WTC11 (cell line): ENCODE measurements around the gene ROBO1.

Experiments used
- AFF4 ChIP-seq: sonication (generic); formaldehyde crosslinking; IDR thresholded peaks from 2 replicates; pipeline ENCODE4 v1.8.1; 2023; ENCODE audit warnings: mild to moderate bottlenecking, missing genetic modification reagents, borderline replicate concordance
- ARID4B ChIP-seq: sonication (generic); formaldehyde crosslinking; IDR thresholded peaks from 2 replicates; pipeline ENCODE4 v1.8.0; 2023; ENCODE audit warnings: missing genetic modification reagents, mild to moderate bottlenecking, borderline replicate concordance
- ATF6 ChIP-seq: sonication (generic); formaldehyde crosslinking; IDR thresholded peaks from 2 replicates; pipeline ENCODE4 v1.8.1; 2023; ENCODE audit warnings: mild to moderate bottlenecking, missing genetic modification reagents
- CREB1 ChIP-seq: sonication (generic); formaldehyde crosslinking; IDR thresholded peaks from 2 replicates; pipeline ENCODE4 v1.8.0; 2023; ENCODE audit warnings: mild to moderate bottlenecking, missing genetic modification reagents
- CTCF ChIP-seq: fragments of 200-600 bp; IDR thresholded peaks from 2 replicates; pipeline ENCODE4 v1.8.0; 2022; ENCODE audit warnings: antibody characterized with exemption
- E2F5 ChIP-seq: sonication (generic); formaldehyde crosslinking; IDR thresholded peaks from 2 replicates; pipeline ENCODE4 v1.8.1; 2022; ENCODE audit warnings: mild to moderate bottlenecking, moderate library complexity, missing genetic modification reagents
- MAX ChIP-seq: sonication (generic); formaldehyde crosslinking; IDR thresholded peaks from 2 replicates; pipeline ENCODE4 v1.8.0; 2022; ENCODE audit warnings: mild to moderate bottlenecking, missing genetic modification reagents
- NR2C2 ChIP-seq: sonication (generic); formaldehyde crosslinking; IDR thresholded peaks from 2 replicates; pipeline ENCODE4 v1.8.0; 2022; ENCODE audit warnings: mild to moderate bottlenecking, missing genetic modification reagents
- SMAD3 ChIP-seq: sonication (generic); formaldehyde crosslinking; IDR thresholded peaks from 2 replicates; pipeline ENCODE4 v1.8.0; 2022; ENCODE audit warnings: missing genetic modification reagents, mild to moderate bottlenecking, borderline replicate concordance
- USF2 ChIP-seq: sonication (generic); formaldehyde crosslinking; IDR thresholded peaks from 2 replicates; pipeline ENCODE4 v1.8.1; 2023; ENCODE audit warnings: mild to moderate bottlenecking, missing genetic modification reagents, moderate library complexity
- ZNF121 ChIP-seq: sonication (generic); formaldehyde crosslinking; IDR thresholded peaks from 2 replicates; pipeline ENCODE4 v1.8.0; 2023; ENCODE audit warnings: missing genetic modification reagents
- ZNF532 ChIP-seq: fragments of 250-450 bp; sonication (Bioruptor Pico); IDR thresholded peaks from 2 replicates; pipeline ENCODE4 v1.9.0; 2021; ENCODE audit warnings: mild to moderate bottlenecking, borderline replicate concordance

GRCh38 chr3:78924711-78925110 lies 843.1 kb downstream of the ROBO1 start:
- TF ChIP-seq CTCF (no peak), NR2C2 (no peak), E2F5 (CRISPR knock-in tag) (no peak), ZNF121 (CRISPR knock-in tag) (no peak), ARID4B (CRISPR knock-in tag) (no peak), CREB1 (CRISPR knock-in tag) (no peak), AFF4 (CRISPR knock-in tag) (no peak), SMAD3 (CRISPR knock-in tag) (no peak), MAX (no peak), ZNF532 (CRISPR knock-in tag) (no peak), USF2 (CRISPR knock-in tag) (no peak), ATF6 (CRISPR knock-in tag) (no peak)
